Activated CD8-positive, alpha-beta memory T cell treated with anti-CD3 and anti-CD28 coated beads for 4 hours (primary cell): ENCODE results near the gene CHRM4.
A peak's percentile ranks its signal among the peaks of the same experiment; 100 is the strongest.

Source experiments
- DNase-seq, 2 donors: peaks; one replicate each; pipeline ENCODE4 v3.0.0-alpha.2; 2020; ENCODE audit warnings: low read depth in 2 of 2

The CHRM4 gene

DNA sequence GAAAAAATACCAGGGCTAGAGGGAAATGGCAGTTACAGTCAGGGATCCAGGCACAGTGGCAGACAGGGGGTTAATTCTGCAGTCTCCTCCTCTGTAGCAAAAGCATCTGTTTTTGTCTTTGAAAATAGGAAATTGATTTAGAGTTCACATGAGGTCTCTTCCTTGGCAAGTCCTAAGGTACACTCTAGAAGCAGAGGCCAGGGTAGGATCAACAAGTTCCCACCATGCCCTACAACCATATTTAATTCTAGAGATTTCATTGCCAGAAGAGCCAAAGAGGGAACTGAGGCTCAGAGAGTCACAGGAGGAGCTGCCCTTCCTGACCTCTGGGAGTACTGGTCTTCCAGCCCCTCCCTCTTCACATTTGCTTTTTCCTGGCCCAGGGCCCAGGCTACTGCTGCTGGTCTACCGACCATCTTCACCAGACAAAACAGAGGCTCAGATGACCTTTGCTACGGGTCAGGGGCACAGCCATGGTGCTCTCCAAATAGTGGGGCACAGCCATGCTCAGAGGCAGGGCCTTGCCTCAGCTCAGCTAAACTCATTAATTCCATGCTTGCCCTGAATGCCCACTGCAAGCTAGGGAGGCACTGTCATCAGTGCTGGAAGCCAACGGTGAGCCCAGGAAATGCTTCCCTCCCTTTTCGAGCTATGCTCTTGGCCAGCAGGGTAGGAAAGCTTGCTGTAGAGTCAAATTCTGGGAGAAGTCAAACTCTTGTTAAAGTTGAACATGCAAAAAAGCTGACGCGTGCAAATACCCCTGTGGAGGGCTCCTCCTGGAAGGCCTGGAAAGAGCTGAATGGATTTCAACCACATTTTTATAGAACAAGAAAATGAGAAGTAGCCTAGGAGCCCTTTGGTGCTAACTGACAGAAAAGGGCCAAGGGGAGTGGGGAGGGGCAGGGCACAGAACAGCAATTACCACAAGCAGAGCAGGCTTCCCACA, 11.7 kb upstream of the CHRM4 start:
- DNase-seq, result no peak

DNA sequence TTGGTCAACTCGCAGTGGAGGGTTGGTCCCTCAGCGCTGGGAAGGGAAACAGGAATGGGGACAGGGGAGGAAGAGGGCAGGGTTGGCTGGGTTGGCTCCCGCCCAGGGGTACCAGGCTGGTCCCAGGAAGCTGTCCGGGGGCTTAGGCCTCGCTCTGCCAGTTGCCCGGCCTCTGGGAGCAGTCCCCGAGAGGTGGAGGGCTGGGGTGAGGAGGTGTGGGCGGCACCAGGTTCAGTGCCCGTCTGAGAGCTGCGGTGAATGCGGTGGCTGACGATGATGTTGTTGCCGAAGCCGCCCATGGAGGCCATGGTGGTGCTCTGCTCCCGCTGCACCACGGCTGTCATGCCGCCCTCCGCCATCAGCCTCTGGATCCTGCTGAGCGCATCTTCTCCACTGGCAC, 6.0 kb upstream of the CHRM4 start:
- DNase-seq, result no peak

DNA sequence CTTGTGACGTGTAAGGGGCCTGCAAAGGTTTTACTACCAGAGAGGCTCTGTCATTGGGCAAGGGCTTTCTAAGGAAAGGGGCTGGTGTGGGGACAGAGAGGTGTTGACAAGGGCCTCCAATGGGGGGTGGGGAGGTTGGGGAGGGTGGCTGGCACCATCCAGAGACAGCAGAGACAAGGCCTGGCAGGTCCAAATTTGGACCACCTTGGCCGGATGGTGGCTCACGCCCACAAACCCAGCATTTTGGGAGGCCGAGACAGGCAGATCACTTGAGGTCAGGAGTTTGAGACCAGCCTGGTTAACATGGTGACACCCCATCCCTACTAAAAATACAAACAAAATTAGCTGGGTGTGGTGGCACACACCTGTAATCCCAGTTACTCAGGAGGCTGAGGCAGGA, 2.2 kb upstream of the CHRM4 start:
- no peak for DNase-seq

DNA sequence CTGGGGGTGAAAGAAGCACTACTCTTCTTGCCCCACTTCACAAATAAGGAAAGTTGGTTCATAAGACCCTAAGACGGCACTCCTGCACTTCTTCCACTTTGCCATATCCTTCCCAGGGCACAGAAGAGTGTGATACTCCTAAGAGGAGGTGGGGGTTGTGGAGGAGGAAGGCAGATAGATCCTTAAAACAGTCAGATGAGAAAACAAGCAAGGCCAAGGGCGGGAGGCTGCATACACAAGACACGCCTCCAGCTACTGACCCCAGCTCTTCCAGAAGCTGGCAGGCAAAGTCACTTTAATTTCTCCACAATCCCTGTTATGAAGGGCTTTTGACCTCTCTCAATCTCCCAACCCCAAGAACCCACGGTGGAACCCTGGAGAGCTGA, 1.6 kb upstream of the CHRM4 start:
- no peak for DNase-seq

DNA sequence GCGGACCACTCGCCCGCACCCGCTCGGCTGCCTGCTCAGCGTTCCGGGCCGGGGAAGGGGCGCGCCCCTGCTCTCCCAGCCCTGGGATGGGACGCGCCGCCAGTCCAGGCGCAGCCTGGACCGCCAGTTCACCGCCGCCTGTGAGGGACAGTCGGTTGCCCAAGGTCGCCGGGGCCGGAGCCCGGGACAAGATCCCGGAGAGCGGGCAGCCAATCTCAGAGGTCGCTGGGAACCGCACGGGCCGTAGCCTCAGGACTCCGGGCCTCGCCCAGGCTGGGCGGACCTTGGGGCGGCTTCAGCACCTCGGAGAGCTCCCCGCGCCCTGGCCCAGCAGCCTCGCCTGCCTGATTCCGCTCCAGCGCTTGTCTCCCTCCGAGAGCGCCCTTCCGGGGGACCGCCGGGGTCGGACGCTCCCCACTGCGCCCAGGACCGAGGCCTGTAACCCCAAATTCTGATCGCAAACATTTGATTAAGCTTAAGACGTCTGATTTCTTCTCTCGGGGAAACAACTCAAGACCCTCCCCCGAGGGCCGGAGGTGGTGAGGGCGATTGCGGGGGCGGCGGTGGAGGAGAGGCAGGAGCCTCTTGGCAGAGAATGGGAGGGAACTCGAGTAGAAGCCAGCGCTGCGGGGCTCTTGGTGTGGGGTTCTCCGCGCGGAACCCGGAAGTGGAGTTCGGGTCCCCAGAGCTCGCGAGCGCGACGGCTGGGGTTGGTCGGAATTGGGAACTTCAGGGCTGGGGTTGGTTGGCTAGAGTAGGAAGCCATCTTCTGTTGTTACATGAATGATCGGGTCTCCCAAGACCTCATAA, 1.1 kb upstream of the CHRM4 start:
- peak; percentile 32 to 40 for DNase-seq

- DNase-seq, result no peak
Measured at GRCh38 chr11:46391186-46391577, 394 bp downstream of the CHRM4 start.

DNA sequence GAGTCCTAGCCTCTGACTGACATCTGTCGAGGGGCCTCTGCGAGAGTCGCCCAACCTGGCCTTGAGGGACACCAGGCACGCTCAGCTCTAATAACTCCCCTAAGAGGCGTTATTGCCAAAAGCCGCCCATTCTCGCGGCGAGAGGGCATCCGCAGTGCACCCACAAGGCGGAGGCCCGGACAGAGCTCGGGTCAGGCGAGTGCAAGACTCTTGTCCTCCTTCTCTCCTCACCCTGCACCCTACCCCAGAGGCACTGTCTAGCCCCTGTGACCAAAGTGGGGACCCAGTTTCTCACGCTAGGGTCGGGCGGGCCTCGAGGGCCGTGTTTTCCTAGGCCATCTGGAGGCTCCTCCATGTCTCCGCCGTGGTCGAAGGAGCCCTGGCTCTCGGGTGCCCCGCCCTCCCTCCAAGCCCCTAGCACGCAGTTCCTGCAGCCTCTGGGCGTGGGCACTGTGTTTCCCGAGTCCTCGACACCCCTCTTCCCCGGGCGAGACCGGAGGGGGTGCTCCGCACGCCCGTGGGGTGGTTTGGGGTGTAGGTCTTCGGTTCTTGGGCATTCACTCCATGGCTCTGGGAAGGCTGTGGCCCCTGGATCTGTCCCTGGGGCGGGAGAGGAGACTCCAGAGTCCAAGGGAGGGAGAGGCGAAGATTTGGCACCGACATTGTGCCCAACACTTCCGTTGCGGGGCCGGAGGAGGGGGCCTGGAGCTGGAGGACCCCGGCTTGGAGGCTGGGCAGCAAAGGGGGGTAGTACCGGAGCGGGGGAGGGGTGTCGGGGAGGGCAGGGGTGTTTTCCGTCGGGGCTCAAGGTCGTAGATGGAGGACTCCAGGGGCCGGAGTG, 1.0 kb downstream of the CHRM4 start:
- DNase-seq, result no peak

GRCh38 chr11:46389450-46390330, 1.9 kb downstream of the CHRM4 start:
- DNase-seq, result no peak

DNA sequence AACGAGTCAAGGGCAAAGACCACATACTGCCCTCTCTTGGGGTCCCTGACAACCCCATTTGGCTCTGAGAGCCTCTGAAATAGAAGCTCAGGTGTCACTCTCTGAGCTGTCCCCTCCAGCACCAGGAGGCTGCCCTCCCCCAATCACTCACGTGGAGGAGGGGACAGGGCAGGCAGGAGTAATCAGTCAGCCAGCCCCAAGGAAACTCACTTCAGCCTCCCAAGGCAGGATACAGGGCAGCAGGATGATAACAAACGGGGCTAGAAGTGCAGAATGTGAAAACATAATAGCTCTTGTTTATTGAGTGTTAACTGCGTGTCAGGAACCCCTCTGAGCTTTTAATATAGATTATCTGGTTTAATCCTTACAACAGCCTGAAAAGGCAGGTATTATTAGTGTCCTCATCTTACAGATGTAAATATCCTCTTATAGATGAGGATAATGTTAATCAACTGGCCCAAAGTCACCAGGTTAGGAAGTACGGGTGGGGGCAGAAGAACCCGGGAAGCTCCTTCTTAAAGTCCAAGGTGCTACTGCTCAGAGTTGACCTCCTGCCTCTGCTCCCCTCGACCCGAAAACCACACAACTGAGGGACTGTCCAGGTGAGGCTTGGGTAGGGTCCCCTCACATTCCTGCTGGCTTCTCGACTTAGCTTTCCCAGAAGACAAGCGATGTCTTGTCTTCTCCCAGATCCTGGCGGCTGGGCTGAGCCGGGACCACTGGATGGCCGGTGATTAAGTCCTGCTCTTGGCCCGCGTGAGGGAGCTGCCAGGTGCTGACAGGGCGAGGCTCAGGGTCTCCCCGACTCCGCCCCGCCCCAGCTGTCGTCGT, 2.7 kb downstream of the CHRM4 start:
- no peak for DNase-seq

DNA sequence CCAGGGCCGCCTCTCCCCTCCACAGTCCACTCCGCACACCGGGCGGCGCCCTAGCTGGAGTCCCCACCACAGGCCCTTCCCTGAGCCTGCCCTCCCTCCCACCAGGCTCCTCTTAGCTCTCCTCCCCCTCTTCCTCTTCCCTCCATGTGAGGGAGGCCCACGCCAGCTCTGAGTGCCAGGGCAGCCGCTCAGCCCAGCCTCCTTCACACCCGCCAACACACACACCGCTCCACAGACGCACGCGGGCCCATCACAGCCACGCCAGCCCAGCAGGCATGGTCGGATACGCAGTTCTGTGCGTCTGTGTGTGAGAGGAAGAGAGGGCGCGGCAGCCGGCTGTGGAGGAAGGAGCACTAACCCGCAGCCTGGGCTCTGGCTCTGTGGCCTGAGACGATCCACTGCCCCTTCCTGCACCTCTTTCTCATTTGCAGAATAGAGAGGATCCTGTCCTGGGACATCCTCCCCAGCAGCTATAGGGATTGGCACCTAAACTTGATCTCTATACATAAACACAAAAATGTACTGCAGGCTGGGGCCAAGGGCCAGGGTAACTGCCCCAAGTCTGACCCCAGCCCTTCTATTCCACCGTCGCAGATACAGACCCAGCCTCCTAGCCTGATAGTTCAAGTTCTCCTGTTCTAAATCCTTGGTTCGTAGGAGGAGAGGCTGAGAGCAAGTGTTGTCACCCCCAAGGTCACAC, 3.5 kb downstream of the CHRM4 start:
- no peak for DNase-seq

GRCh38 chr11:46387456-46387855, 4.1 kb downstream of the CHRM4 start:
- no peak for DNase-seq

- DNase-seq, result no peak
Measured at GRCh38 chr11:46386674-46387073, 4.9 kb downstream of the CHRM4 start.

DNA sequence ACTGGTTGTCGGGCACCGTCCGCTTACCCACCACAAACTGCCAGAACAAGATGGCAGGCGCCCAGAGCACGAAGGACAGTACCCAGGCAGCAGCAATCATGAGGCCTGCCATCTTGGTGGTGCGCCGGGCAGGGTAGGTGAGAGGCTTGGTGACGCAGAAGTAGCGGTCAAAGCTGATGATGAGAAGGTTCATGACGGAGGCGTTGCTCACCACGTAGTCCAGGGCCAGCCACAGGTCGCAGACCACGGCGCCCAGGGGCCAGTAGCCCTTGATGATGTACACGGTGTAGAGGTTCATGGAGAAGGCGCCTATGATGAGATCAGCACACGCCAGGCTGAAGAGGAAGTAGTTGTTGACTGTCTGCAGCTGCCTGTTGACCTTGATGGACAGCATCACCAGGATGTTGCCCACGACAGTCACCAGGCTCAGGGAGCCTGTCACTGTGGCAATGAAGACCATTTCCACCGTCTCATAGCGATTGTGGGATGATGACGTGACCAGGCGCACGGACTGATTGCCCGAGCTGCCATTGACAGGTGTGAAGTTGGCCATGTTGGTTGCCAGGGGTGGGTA, 5.5 kb downstream of the CHRM4 start:
- no peak for DNase-seq

DNA sequence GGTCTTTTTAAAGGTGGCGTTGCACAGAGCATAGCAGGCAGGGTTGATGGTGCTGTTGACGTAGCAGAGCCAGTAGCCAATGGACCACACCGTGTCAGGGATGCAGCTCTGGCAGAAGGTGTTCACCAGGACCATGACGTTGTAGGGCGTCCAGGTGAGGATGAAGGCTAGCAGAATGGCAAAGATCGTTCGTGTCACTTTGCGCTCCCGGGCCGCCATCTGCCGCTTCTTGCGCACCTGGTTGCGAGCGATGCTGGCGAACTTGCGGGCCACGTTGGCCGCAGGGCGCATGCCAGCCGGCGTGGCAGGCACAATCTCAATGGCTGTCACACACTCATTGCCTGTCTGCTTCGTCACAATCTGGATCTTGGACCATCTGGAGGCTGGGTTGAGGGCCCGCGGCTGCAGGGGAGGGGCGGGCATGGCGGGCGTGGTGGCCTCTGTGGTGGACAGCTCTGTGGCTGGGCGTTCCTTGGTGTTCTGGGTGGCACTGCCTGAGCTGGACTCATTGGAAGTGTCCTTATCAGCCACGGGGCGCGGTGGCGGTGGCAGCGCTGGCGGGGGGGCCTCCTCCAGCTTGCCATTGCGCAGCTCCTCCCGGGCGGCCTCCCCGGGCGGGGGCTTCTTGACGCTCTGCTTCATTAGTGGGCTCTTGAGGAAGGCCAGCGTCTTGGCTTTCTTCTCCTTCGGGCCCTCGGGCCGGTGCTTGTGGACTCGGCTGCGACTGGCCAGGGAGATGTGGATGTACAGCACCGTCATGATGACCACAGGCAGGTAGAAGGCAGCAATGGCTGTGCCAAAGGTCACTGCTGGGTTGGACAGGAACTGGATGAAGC, 6.2 kb downstream of the CHRM4 start:
- DNase-seq, result no peak

DNA sequence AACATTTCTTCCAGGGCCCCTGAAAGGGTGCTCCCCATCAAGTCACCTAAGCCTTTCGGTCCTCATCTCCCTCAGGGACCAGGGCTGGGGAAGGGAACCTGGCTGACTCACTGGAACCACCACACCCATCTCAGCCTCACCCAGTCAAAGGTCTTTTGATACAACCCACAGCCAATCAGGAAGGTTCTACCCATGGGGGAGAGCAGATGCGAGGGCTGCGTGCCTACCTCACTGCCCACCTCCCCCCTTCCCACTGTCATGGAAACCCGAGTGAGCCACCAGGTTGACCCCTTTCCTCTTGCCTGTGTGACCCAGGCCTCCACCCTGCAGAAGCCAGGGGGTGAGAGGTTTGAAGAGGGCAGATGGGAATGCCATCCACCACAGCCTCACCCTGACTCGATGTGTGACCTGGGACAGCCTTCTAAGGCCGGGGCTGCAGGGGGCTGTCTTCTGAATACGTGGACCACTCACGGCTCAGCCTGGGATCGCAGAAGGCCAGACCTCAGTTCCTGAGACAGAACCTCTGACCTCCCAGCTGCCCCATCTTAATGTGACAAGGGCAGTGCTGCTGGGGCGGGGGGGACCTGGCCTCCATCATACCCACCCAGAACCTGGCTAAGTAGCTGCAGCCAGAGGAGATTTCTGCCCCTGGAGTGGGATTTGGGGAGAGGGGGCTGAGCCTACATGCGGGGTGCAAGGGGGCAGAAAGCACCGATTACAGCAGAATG, 7.4 kb downstream of the CHRM4 start:
- DNase-seq, result no peak

GRCh38 chr11:46383404-46383758, 8.2 kb downstream of the CHRM4 start:
- DNase-seq, result no peak

- no peak for DNase-seq
Measured at GRCh38 chr11:46382646-46383403, 8.8 kb downstream of the CHRM4 start.
